HUES64 (cell line): ENCODE measurements around the gene TMEM219.
A peak's percentile ranks its signal among the peaks of the same experiment; 100 is the strongest.

ENCODE experiments used
- H3K27ac ChIP-seq: 2 replicates; pipeline ENCODE4 v1.7.0; 2013; ENCODE audit warnings: low read depth, low read length, inconsistent platforms
- H3K27me3 ChIP-seq: 2 replicates; pipeline ENCODE4 v1.6.1; 2013; ENCODE audit warnings: mild to moderate bottlenecking, low read length; ENCODE audit not compliant: insufficient read depth
- H3K36me3 ChIP-seq: 2 replicates; pipeline ENCODE4 v1.6.1; 2013; ENCODE audit warnings: mild to moderate bottlenecking, low read length; ENCODE audit not compliant: insufficient read depth
- H3K4me1 ChIP-seq: 2 replicates; pipeline ENCODE4 v1.6.1; 2013; ENCODE audit warnings: mild to moderate bottlenecking, low read length, moderate library complexity; ENCODE audit not compliant: insufficient read depth
- H3K4me3 ChIP-seq: 2 replicates; pipeline ENCODE4 v1.5.1; 2013; ENCODE audit warnings: mild to moderate bottlenecking, low read length, moderate library complexity
- H3K9ac ChIP-seq: 2 replicates; pipeline ENCODE4 v1.6.1; 2013; ENCODE audit warnings: mild to moderate bottlenecking, low read depth, low read length
- H3K9me3 ChIP-seq: 2 replicates; pipeline ENCODE4 v1.6.1; 2013; ENCODE audit warnings: low read depth, low read length; ENCODE audit not compliant: insufficient read depth
- WGBS: fragments of 150-250, 120-280 bp; methylation state at CpG from one replicate; pipeline ENCODE4 v1.1.7; 2013; ENCODE audit warnings: missing lambda C conversion rate; 5-methylcytosine and 5-hydroxymethylcytosine counted together

The TMEM219 gene

GRCh38 chr16:30000735-30001631 is 39.1 kb downstream of the TMEM219 start:
- WGBS, result 80% methylated on average over 33 of the region's 33 CpGs
- Histone ChIP-seq H3K27me3 (no peaks in the 10 kb centered on the region), H3K9ac (no peak overlapping the region), H3K4me3 (no peak overlapping the region; the same call in 1 of the 2 replicates), H3K4me1 (0 out of 2 replicates have a peak, but pooled peaks cover 3% of the 10 kb centered on the region), H3K9me3 (no peaks in the 10 kb centered on the region), H3K36me3 (peaks cover 30% of the 10 kb centered on the region; the same call in 1 of the 2 replicates), H3K27ac (peak overlapping the region; percentile 41; the same call in 1 of the 2 replicates)

DNA sequence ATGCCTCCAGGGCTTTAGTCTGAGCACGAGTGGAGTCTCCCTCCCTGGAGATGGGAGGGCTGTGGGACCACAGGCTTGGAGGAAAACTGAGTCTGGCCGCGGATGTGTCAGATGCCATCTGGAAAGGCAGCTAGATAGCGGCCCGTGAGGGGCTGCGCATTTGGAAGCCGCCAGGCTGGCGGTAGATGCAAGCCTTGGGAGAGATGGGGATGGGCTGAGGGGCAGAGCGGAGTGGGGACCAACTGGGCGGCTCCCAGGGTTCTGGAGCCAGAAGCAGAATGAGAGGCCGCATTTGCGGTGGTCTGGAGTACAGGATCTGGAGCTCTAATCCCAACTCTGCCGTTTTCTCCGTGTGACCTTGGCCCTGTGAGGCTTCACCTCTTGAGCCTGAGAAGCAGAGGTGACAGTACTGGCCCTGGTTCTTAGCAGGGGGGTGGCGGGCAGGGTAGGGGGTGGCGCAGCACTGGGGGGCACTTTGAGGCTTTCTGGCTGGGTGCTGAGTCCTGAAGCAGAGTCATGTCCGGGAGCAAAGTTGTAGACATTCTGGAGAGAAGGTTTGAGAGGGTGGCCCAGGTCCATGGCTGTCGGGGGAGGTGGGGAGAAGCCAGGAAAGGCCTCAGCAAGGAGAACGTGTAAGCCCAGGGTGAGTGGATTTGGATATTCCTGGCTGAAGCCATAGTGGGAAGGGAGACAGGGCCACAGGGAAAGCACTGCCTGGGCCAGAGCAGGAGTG is 40.9 kb downstream of the TMEM219 start:
- no peaks in the 10 kb centered on the region for H3K27me3 ChIP-seq
- peaks cover 31% of the 10 kb centered on the region; the same call in 1 of the 2 replicates for H3K36me3 ChIP-seq
- no peak overlapping the region for H3K27ac ChIP-seq
- no peaks in the 10 kb centered on the region for H3K9me3 ChIP-seq
- no peak overlapping the region for H3K9ac ChIP-seq
- H3K4me3 ChIP-seq, result no peak overlapping the region
- whole genome bisulfite sequencing, result 91% methylated on average over 19 of the region's 19 CpGs
- 0 out of 2 replicates have a peak, but pooled peaks cover 3% of the 10 kb centered on the region for H3K4me1 ChIP-seq

GRCh38 chr16:30003670-30004423 is 42.0 kb downstream of the TMEM219 start:
- H3K4me3 ChIP-seq, result no peak overlapping the region
- H3K27me3 ChIP-seq, result no peaks in the 10 kb centered on the region
- 93% methylated on average over 15 of the region's 17 CpGs for WGBS
- H3K36me3 ChIP-seq, result peaks cover 23% of the 10 kb centered on the region; the same call in 1 of the 2 replicates
- no peak overlapping the region for H3K27ac ChIP-seq
- H3K9ac ChIP-seq, result no peak overlapping the region
- H3K4me1 ChIP-seq, result 0 out of 2 replicates have a peak, but pooled peaks cover 3% of the 10 kb centered on the region
- H3K9me3 ChIP-seq, result no peaks in the 10 kb centered on the region

DNA sequence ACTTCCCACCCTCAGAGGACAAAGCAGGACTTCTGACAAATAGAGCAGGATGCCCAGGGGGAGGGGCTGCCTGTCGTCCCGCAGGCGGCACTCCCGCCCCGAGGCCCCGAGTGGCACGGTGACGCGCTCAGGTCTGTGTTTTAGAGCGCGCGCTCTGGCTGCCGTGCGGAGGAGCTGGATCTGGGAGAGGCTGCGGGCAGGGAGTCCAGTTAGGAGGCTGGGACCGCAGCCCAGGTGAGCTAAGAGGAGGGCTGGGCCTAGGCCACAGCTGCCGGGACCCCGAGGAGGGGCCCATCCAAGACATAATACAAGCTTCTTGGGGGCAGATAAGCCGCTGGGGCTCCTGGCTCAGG is 42.5 kb downstream of the TMEM219 start:
- H3K9ac ChIP-seq, result no peak overlapping the region; the same call in 1 of the 2 replicates
- H3K4me1 ChIP-seq, result 0 out of 2 replicates have a peak, but pooled peaks cover 3% of the 10 kb centered on the region
- no peak overlapping the region for H3K4me3 ChIP-seq
- peaks cover 21% of the 10 kb centered on the region; the same call in 1 of the 2 replicates for H3K36me3 ChIP-seq
- H3K9me3 ChIP-seq, result no peaks in the 10 kb centered on the region
- no peak overlapping the region for H3K27ac ChIP-seq
- WGBS, result 92% methylated on average over 19 of the region's 19 CpGs
- peaks cover 4% of the 10 kb centered on the region for H3K27me3 ChIP-seq

- WGBS, result 83% methylated on average over 10 of the region's 11 CpGs
- peaks cover 18% of the 10 kb centered on the region; the same call in 1 of the 2 replicates for H3K36me3 ChIP-seq
- H3K4me1 ChIP-seq, result 0 out of 2 replicates have a peak, but pooled peaks cover 3% of the 10 kb centered on the region
- H3K27ac ChIP-seq, result no peak overlapping the region
- peaks cover 8% of the 10 kb centered on the region for H3K27me3 ChIP-seq
- H3K4me3 ChIP-seq, result no peak overlapping the region
- no peak overlapping the region; the same call in 1 of the 2 replicates for H3K9ac ChIP-seq
- H3K9me3 ChIP-seq, result no peaks in the 10 kb centered on the region
Measured at GRCh38 chr16:30004811-30005242, 42.9 kb downstream of the TMEM219 start.

GRCh38 chr16:30005341-30006094 is 43.6 kb downstream of the TMEM219 start:
- Histone ChIP-seq H3K4me3 (no peak overlapping the region), H3K27ac (no peak overlapping the region), H3K9ac (no peak overlapping the region), H3K4me1 (0 out of 2 replicates have a peak, but pooled peaks cover 2% of the 10 kb centered on the region), H3K27me3 (peaks cover 15% of the 10 kb centered on the region), H3K9me3 (no peaks in the 10 kb centered on the region), H3K36me3 (peaks cover 18% of the 10 kb centered on the region; the same call in 1 of the 2 replicates)
- WGBS, result 84% methylated on average over 35 of the region's 35 CpGs

- Histone ChIP-seq H3K27ac (no peak overlapping the region), H3K36me3 (peaks cover 18% of the 10 kb centered on the region; the same call in 1 of the 2 replicates), H3K9ac (no peak overlapping the region), H3K4me1 (no peaks in the 10 kb centered on the region), H3K4me3 (no peak overlapping the region), H3K9me3 (no peaks in the 10 kb centered on the region), H3K27me3 (peaks cover 19% of the 10 kb centered on the region)
- 93% methylated on average over 18 of the region's 18 CpGs for WGBS
Measured at GRCh38 chr16:30006095-30006473, 44.2 kb downstream of the TMEM219 start.

DNA sequence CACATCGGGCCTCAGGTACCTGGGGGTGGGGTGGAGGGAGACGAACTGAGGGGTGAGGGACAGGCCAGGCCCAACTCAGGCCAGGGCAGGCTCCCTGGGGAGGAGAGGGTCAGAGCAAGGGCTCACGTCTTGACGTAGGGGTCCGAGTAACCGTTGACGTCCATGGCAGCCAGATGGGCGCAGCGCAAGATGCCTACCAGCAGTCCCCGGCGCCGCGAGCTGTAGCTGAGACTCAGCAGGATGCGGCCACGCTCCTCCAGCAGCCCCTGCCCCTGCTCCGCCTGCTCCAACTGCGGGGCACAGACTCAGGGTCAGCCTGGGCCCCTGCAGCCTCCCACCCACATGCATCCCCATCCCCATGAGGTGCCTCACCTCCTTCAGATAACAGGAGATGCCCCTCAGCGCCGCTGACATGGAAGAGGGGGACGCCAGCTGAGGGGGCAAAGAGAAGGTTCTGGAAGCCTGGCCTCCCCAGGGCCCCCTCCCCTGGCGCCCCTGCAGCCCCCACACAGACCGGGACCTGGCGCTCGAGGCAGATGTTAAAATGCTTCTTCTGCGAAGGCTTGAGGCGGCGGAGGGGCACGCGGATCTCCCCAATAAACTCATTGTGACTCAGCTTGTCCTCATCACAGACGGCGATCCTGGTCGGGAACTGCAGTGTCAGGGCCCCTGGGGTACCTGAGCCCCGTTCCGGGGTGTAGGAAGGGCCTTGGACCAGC is 44.9 kb downstream of the TMEM219 start:
- Histone ChIP-seq H3K27ac (no peak overlapping the region), H3K27me3 (peaks cover 25% of the 10 kb centered on the region), H3K36me3 (peaks cover 16% of the 10 kb centered on the region; the same call in 1 of the 2 replicates), H3K4me3 (no peak overlapping the region), H3K4me1 (no peaks in the 10 kb centered on the region), H3K9ac (no peak overlapping the region), H3K9me3 (no peaks in the 10 kb centered on the region)
- WGBS, result 91% methylated on average over 34 of the region's 34 CpGs

DNA sequence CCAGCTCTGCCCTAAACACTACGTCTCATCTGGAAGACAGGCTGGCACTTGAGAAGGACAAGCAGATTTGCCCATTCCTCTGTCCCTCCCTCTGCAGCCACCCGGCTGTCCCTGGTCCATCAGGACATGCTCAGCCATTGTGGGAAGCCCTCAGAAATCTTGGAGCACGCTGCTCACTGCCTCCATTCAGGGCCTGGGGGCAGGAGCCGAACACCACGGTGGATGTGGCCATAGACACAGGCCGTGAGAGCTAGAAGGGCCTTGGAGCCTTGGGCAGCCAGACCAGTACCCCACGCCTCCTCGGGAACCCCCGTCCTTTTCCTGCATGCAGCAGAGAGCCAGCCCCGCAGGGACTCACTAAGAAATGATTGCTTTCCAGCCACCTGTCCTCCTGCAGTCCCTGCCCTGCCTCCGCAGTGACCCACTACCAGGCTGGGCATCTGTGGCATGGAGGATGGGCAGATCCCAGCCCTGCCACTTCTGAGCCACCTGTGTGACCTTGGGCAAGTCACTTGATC is 45.6 kb downstream of the TMEM219 start:
- Histone ChIP-seq H3K4me1 (peaks cover 3% of the 10 kb centered on the region; the same call in 1 of the 2 replicates), H3K36me3 (peaks cover 11% of the 10 kb centered on the region; the same call in 1 of the 2 replicates), H3K9ac (no peak overlapping the region), H3K9me3 (no peaks in the 10 kb centered on the region), H3K27ac (no peak overlapping the region), H3K4me3 (no peak overlapping the region), H3K27me3 (peaks cover 31% of the 10 kb centered on the region)
- 85% methylated on average over 11 of the region's 11 CpGs for WGBS
